Stimulated activated CD4-positive, alpha-beta T cell treated with anti-CD3 and anti-CD28 coated beads, Interleukin-1b, Interleukin-23, amount 100 ng/mL, for 24 hours (primary cell): ENCODE results near the gene TGM2.

Experiments
- DNase-seq, 4 experiments: peaks; one replicate each; pipeline ENCODE4 v3.0.0-alpha.2; 2020; ENCODE audit warnings: low read depth in 4 of 4, low spot score in 1 of 4

Gene TGM2

GRCh38 chr20:38165089-38165965, at the start of gene TGM2:
Gene TGM2 (minus strand): TSS chr20:38165270. CDS start chr20:38165198, 72 bp downstream.
- DNase-seq: peak in 2 of 4 experiments; percentile 25 to 33

GRCh38 chr20:38214256-38215193, 49.5 kb upstream of the TGM2 start:
- DNase-seq: no peak

- DNase-seq: no peak
Measured at GRCh38 chr20:38213607-38213940, 48.5 kb upstream of the TGM2 start.

- no peak for DNase-seq
Measured at GRCh38 chr20:38212806-38213606, 47.9 kb upstream of the TGM2 start.

GRCh38 chr20:38211200-38212097, 46.4 kb upstream of the TGM2 start:
- no peak for DNase-seq

DNA sequence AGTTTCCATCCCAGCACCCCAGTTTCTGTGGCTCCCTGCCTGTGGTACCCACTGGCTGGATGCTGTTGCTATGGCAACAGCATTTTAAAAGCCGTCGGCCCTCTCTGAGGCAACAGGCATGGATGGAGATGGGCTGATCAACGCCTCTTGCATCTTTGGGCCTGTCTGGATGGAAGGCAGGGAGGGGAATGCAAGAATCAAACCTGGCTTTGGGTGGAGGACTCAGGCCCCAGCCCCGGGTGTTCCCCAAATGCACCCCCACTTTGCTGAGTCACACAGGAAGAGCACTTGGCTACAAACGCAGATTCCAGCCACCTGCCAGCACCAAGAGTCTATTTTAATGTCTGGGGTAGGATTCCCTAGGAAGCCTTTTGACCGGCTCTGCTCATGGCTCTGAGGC, 45.7 kb upstream of the TGM2 start:
- no peak for DNase-seq

GRCh38 chr20:38209736-38210405, 44.8 kb upstream of the TGM2 start:
- no peak for DNase-seq

- DNase-seq: no peak
Measured at GRCh38 chr20:38209054-38209675, 44.1 kb upstream of the TGM2 start.

- DNase-seq: no peak
Measured at GRCh38 chr20:38208523-38208922, 43.5 kb upstream of the TGM2 start.

GRCh38 chr20:38208088-38208487, 43.0 kb upstream of the TGM2 start:
- no peak for DNase-seq

DNA sequence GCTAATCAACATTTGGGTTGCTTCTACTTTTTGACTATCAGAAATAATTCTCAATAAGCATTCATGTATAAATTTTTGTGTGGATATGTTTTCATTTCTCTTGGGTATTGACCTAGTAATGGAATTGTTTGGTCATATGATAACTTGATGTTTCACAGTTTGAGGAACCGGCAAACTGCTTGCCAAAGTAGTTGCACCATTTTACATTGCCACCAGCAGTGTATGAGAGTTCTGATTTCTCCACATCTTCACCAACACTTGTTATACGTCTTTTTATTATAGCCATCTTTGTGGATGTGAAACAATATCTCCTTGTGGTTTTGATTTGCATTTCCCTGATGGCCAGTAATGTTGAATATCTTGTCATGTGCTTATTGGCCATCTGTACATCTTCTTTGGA, 42.6 kb upstream of the TGM2 start:
- no peak for DNase-seq

DNA sequence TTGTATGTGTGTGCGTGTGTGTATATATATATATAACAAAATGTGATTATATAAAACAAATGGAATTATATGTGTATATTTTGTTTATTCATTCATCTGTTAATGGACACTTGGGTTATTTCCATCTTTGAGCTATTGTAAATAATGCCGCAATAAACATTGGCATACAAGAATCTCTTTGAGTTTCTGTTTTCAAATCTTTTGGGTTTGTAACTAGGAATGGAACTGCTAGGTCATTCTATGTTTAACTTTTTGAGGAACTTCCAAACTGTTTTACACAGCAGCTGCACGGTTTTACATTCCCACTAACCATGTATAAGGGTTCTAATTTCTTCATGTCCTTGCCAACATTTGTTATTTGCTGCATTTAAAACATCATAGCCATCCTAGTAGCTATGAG, 39.9 kb upstream of the TGM2 start:
- DNase-seq: no peak

GRCh38 chr20:38203981-38204357, 38.9 kb upstream of the TGM2 start:
- DNase-seq: no peak

GRCh38 chr20:38203337-38203980, 38.4 kb upstream of the TGM2 start:
- DNase-seq: no peak

- no peak for DNase-seq
Measured at GRCh38 chr20:38202982-38203293, 37.9 kb upstream of the TGM2 start.

DNA sequence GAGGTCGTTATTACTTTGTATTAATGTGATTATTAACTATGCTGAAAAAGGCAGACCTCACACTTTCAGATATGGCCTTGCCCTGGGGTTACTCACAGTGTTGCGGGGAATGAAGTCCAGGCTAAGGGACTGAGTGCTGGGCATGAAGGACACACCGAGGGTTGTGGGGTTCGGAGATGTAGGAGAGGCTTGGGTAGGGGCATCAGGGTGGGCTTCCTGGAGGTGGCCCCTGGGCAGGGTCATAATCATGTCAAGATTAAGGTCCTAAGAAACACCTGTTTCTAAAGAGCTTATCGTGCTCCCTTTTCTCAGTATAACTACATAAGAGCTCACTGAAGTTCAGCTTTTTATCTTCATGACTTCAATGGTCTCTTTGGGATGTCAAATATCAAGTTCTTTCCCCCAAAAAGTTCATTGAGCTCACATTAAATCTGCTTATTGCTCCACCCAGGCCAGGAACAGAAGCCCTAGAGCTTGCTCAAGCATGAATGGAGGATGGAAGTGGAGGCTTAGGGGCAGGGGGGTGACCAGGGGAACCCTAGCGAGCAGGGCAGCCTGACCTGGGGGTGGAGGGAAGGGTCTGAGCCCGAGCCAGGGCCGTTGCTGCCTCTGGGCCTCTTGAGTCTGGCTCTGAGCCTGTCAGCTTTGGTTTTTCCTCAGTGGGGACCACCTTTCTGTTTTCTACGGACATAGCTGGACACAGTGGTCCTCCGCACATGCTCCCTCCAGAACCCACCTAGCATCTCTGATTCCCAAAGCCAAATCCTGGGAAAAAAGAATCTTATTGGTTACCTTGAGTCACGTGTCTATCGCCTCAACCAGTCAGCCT, 37.3 kb upstream of the TGM2 start:
- no peak for DNase-seq

DNA sequence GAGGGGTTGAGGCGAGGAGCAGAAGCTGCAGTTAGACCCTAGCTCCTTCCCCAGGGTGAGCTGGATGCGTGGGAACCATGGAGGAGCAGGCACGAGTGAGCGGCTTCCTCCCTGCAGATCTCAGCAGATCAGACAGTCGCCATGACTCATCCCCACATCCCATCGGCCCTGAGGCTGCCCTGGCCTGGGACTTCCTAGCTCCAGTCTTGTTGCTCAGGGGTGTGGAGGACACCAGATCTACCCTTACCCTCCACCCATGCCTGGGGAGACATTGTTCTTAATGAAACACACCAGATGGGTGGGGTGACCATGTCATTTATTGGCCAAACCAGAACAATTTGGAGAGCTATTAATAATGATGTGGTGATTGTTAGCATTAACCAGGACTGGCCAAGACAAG, 36.3 kb upstream of the TGM2 start:
- DNase-seq: no peak

DNA sequence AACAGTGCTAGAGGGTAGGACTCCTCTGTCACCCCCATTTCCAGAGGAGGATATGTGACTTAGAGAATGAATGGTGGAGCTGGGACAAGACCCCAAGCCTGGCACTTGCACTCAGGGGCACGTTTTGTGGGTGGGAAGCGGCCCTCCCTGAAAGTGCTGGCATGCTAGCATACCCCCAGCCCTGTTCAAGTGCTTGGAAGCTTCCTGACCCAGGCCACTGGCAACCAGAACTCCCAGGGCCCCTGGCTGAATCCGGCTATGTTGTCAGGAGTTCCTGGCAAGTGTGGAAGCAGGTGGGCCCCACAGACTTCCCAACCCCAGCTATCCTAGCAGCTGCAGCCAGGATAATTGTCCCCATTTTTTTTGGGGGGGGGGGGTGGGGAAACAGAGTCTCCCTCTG, 35.6 kb upstream of the TGM2 start:
- no peak for DNase-seq
